Psoas muscle (tissue), 8 donors: ENCODE data around the gene NXPH3. TPM values are rescaled to one million over a fixed set of nuclear protein-coding genes. Genes with fewer than 3 reads are reported as not detected.

Experiments
- ATAC-seq, 4 donors: fragments of 200-7000 bp; cut with Tn5 transposase; one replicate each; pipeline ENCODE4 v1.9.1; 2020; ENCODE audit warnings: moderate library complexity in 3 of 4, mild to moderate bottlenecking in 2 of 4
- DNase-seq, 2 donors: peaks; one replicate each; pipeline ENCODE4 v3.0.0-alpha.2; 2020
- H3K27ac ChIP-seq: fragments of 200-600 bp; one replicate; pipeline ENCODE4 v1.8.0; 2022
- H3K27me3 ChIP-seq, 3 donors: fragments of 200-600 bp in 1 of 3; one replicate each; pipeline versions ENCODE4 v1.6.1 to v1.8.0; 2013 to 2022; ENCODE audit warnings: low read length in 2 of 3, mild to moderate bottlenecking in 2 of 3, moderate library complexity in 1 of 3; ENCODE audit not compliant: insufficient read depth in 3 of 3
- H3K36me3 ChIP-seq, 2 donors: fragments of 200-600 bp in 1 of 2; one replicate each; pipeline versions ENCODE4 v1.6.1 to v1.8.0; 2013 to 2022; ENCODE audit warnings: low read depth in 1 of 2, mild to moderate bottlenecking in 1 of 2, moderate library complexity in 1 of 2; ENCODE audit not compliant: insufficient read depth in 1 of 2
- H3K4me1 ChIP-seq: fragments of 200-600 bp; one replicate; pipeline ENCODE4 v1.8.0; 2022
- H3K4me3 ChIP-seq: fragments of 200-600 bp; one replicate; pipeline ENCODE4 v1.8.0; 2022; ENCODE audit warnings: mild to moderate bottlenecking
- H3K9me3 ChIP-seq: fragments of 200-600 bp; one replicate; pipeline ENCODE4 v1.8.0; 2022
- WGBS, 3 donors: extraction: QIAGEN DNeasy Blood & Tissue Kit; methylation state at CpG; one replicate each; pipeline versions ENCODE4 v1.1.6 to v1.1.7; 2013; 5-methylcytosine and 5-hydroxymethylcytosine counted together
- intact Hi-C, 2 donors: fragments of 100-400 bp; cut with DNase I; formaldehyde crosslinking; loops; one replicate each; pipeline versions ENCODE4 v1.11.0 to v1.14.2; 2022
- polyA plus RNA-seq, 3 donors: library from polyadenylated mRNA; stranded (reverse); fragments of 200-250 nt; gene quantifications; one replicate each; pipeline ENCODE4 v1.2.3, GENCODE V29; 2013
- total RNA-seq, 4 donors: library from RNA; stranded (reverse); fragmentation: NEBNext Ultra II Directional in 2 of 4; extraction: Animal tissue kit (Norgen Biotek cat#: 25700) in 2 of 4; gene quantifications; one replicate each; pipeline versions ENCODE4 v1.2.1 to v1.2.4, GENCODE V29; 2021 to 2023
- TF ChIP-seq, protein P1 (sequence below): fragments of 200-600 bp; IDR thresholded peaks from one replicate; pipeline ENCODE4 v1.8.0; 2022; ENCODE audit warnings: antibody characterized with exemption
- donor health status: healthy with polysubstance abuse.
- donor health status: DM: no; HTN: no; CAD: no; lungs with moderate emphysema.
- donor health status: Bipolar disorder and iron deficiency.
- donor health status: healthy.
- donor health status: DM: yes; HTN: yes; CAD: no.
- donor health status: DM: no; HTN: no; CAD: no.
- donor health status: DM: no; HTN: no; CAD: no.
- donor health status: DM: yes; HTN: yes; CAD: no.

NXPH3 gene
- total and polyA plus RNA-seq, 7 donors = 0.39 to 1.8 (median 0.55) TPM

DNA sequence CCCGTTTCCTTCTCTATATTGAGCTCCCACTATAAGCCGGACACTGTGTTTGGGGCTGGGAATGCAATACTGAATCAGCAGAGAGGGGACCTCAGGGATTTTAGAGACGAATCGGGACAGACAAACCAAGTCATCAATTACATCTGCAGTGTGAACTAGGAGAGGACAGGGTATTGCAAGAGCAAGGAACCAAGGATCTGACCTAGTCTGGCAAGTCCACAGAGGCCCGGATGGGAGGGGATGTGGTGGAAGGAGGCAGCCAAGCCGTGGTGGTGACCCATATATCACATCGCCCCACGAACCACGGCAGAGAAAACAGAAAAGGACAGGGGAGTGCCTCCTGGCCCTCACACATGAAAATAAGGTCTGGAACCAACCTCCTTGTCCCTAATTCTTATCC, 28.1 kb upstream of the NXPH3 start:
- intact Hi-C loops = loop anchor here in 1 of 2 donors (5.0 kb wide), 1 partner anchor 35 kb away; no protein-coding TSS in a partner anchor
- H3K4me3 ChIP-seq = no peak overlapping the region
- no peaks in the 10 kb centered on the region for H3K9me3 ChIP-seq
- no peak overlapping the region for H3K27ac ChIP-seq
- DNase-seq (peak in 1 of 2 donors; percentile 70), ATAC-seq (peak in 2 of 4 donors; percentile 31 to 61)
- TF ChIP-seq, protein P1, sequence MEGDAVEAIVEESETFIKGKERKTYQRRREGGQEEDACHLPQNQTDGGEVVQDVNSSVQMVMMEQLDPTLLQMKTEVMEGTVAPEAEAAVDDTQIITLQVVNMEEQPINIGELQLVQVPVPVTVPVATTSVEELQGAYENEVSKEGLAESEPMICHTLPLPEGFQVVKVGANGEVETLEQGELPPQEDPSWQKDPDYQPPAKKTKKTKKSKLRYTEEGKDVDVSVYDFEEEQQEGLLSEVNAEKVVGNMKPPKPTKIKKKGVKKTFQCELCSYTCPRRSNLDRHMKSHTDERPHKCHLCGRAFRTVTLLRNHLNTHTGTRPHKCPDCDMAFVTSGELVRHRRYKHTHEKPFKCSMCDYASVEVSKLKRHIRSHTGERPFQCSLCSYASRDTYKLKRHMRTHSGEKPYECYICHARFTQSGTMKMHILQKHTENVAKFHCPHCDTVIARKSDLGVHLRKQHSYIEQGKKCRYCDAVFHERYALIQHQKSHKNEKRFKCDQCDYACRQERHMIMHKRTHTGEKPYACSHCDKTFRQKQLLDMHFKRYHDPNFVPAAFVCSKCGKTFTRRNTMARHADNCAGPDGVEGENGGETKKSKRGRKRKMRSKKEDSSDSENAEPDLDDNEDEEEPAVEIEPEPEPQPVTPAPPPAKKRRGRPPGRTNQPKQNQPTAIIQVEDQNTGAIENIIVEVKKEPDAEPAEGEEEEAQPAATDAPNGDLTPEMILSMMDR = no peak
- H3K27me3 ChIP-seq = peaks cover 0 to 2% (median 0%) of the 10 kb centered on the region in 3 donors
- WGBS, 3 donors = 33 to 55% (median 40%) methylated on average over 9 of the region's 9 CpGs
- no peaks in the 10 kb centered on the region for H3K36me3 ChIP-seq
- H3K4me1 ChIP-seq = no peaks in the 10 kb centered on the region

DNA sequence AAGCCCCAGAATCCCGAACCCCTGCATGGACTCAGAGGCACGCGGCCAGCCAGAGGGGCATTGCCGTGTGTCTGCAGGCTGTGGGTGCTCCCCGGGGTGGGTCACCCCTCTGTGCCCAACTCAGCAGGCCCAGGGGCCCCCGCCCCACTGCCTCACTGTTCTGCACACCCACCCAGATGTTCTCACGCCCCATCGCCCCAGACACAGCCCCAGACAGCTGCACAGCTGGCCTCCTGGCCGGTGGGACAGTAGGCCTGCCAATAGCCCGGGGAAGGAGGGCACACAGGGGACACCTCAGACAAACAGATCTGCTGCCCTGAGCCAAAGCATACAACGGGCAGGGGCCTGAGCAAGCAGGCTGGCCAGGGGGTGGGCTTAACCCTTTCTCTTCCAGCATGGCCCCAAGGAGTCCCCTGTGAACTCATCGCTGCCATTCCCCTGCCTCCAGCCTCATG, 27.6 kb upstream of the NXPH3 start:
- H3K36me3 ChIP-seq = no peaks in the 10 kb centered on the region
- TF ChIP-seq, protein P1 = no peak
- H3K27me3 ChIP-seq = peaks cover 0 to 2% (median 0%) of the 10 kb centered on the region in 3 donors
- DNase-seq (no peak), ATAC-seq (peak in 2 of 4 donors; percentile 13 to 53)
- H3K4me1 ChIP-seq = no peaks in the 10 kb centered on the region
- no peak overlapping the region for H3K4me3 ChIP-seq
- intact Hi-C loops = loop anchor here in 1 of 2 donors (2.0 to 5.0 kb wide), 3 partner anchors 36 to 113 kb away; no protein-coding TSS in a partner anchor
- H3K9me3 ChIP-seq = no peaks in the 10 kb centered on the region
- WGBS, 3 donors = 29 to 43% (median 32%) methylated on average over 10 to 12 of the region's 12 CpGs
- no peak overlapping the region for H3K27ac ChIP-seq

DNA sequence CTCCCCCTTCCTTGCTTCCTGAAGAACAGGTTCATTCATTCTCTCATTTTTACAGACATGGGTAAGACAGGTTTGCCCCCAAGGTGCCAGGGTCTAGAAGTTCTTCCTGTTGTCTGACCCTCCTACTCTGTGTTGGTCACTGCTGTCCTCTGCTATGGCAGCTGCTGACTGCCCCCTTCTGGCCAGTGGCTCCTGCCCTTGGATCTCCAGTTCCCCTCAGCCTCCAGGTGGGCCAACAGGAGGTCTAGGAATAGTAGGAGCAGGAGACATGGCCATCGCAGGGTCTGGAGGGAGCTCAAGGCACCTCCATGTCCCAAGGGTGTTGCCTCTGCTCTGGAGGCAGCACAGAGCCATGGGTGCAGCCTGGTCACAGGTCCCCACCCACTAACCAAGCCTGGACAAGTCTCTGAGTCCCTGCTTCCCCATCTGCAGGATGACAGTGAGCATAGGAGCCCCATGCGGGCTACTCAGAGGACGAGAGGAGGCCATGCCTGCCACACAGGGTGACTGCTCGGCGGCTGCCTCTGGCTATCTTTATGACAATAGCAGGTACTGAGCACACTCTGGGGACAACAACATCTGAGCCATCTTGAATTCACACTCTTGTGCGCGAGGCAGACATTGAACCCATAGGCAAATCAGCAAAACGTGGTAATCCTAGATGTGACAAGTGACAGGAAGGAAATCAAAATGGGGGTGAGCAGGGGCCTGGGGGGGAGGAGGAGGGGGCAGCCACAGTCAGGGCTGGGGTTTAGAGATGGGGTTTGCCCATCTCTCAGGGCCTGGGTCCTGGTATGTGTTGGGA, 27.0 kb upstream of the NXPH3 start:
- ATAC-seq (peak; percentile 70 to 83 (median 77)), DNase-seq (peak in 1 of 2 donors; percentile 72)
- Histone ChIP-seq H3K4me3 (no peak overlapping the region), H3K36me3 (no peaks in the 10 kb centered on the region), H3K9me3 (no peaks in the 10 kb centered on the region), H3K27me3 (peaks cover 0 to 2% (median 0%) of the 10 kb centered on the region in 3 donors), H3K27ac (no peak overlapping the region), H3K4me1 (no peaks in the 10 kb centered on the region)
- intact Hi-C loops = loop anchor here in 1 of 2 donors (2.0 to 5.0 kb wide), 3 partner anchors 36 to 114 kb away; no protein-coding TSS in a partner anchor
- 66 to 73% (median 66%) methylated on average over 8 of the region's 8 CpGs for WGBS, 3 donors
- TF ChIP-seq, protein P1 = peak; percentile 65

DNA sequence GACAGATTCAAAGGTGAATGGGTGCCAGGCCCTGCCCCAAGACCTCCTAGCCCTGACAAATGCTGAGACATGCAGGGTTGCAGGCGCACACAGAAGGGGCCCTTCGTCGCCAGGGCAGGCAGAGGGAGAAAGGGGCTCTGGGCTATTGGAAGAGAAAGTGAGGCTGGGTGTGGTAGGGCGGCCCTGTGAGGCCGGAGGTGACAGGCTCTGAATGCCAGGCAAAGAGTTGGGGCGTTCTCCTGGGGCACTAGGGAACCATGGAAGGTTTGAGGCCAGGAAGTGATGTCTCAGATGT, 26.4 kb upstream of the NXPH3 start:
- intact Hi-C loops = loop anchor here in 1 of 2 donors (2.0 to 5.0 kb wide), 3 partner anchors 37 to 114 kb away; no protein-coding TSS in a partner anchor
- ATAC-seq (no peak), DNase-seq (no peak)
- H3K4me1 ChIP-seq = no peaks in the 10 kb centered on the region
- no peaks in the 10 kb centered on the region for H3K36me3 ChIP-seq
- 70 to 89% (median 82%) methylated on average over 6 of the region's 6 CpGs for WGBS, 3 donors
- peaks cover 0 to 2% (median 0%) of the 10 kb centered on the region in 3 donors for H3K27me3 ChIP-seq
- no peak overlapping the region for H3K27ac ChIP-seq
- H3K9me3 ChIP-seq = no peaks in the 10 kb centered on the region
- TF ChIP-seq, protein P1 = no peak
- no peak overlapping the region for H3K4me3 ChIP-seq
